Activated CD4-positive, alpha-beta T cell treated with anti-CD3 and anti-CD28 coated beads, Interleukin-2, amount 50 U/mL, for 16 hours (primary cell): ENCODE results near the gene IL36RN.
"Not testable (repeated sequence)": the region's sequence is repeated elsewhere in the genome, so short reads cannot be mapped to it uniquely, and the experiment has no call there.

ENCODE experiments used
- DNase-seq: peaks from one replicate; pipeline ENCODE4 v3.0.0-alpha.2; 2020

Gene IL36RN

DNA sequence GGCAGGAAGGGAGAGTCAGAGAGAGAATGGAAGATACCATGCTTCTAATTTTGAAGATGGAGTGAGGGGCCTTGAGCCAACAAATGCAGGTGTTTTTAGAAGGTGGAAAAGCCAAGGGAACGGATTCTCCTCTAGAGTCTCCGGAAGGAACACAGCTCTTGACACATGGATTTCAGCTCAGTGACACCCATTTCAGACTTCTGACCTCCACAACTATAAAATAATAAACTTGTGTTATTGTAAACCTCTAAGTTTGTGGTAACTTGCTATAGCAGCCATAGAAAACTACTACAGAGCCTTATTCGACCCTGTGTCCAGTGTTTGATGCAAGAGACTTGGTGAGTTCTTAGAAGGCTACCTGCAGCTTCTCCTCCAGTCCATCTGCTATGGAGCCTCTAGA lies 16.6 kb downstream of the IL36RN start:
- no peak for DNase-seq

GRCh38 chr2:113076954-113077669 lies 18.1 kb downstream of the IL36RN start:
- no peak for DNase-seq

DNA sequence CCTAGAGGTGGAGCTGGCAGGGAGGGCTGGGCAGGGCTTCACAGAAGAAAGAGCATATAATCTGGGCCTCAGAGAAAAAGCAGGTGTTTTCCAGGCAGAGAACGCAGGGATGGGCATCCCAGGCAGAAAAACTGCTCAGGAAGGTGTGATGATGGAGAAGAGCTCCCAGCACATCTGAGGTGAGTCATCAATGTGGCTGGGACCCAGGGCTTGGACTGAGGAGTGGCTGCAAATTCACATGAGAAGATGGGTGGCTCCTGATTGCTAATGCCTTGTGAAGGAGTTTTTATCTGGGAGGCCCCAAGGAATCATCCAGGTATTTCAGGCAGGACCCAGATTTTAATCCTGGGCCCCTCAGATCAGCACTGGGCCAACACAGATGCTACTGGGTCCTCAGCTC lies 18.9 kb downstream of the IL36RN start:
- DNase-seq: no peak

DNA sequence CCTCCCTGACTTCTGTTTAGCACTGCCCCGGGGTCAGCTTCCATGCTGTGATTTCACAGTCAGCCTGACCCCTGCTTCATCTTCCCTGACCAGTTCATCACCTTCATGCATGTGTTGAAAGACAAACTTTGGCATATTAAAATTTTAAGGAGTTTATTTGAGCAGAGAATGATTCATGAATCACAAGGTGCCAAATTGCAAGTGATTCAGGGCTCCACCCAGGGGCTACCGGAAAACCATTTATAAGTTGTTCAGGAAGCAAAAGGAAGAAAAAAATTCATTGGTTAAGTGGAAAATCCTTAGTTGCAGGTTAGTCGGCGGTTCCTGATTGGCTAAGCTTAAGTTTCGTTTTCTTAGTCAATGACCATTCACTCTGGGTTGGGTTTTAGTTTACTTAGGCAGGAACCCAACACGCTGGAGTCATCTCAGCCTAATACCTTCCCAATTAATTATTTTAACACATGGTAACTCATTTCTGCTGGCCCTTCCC lies 19.4 kb downstream of the IL36RN start:
- no peak for DNase-seq

DNA sequence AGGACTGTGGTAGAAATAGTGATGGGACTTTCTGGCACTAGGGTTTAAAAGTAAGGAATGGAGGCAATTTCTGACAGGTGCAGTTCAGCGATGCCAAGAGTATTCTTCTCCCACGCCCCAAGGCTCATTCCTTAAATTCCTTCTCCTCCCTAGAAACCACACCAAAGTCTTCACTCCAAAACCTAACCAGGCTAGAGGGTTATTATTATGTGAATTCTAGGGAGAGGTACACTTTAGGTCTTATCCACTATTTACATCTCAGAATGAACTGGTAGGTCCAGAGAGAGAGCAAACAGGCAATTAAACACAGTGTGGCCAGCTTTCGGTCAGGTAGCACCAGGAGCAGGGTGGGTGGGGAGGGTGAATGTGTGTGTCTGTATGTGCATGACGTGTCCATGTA lies 20.1 kb downstream of the IL36RN start:
- DNase-seq: no peak

- peak; percentile 48 for DNase-seq
These were observed 21.1 kb downstream of the IL36RN start for GRCh38 chr2:113080134-113080533.

- no peak for DNase-seq
These were observed 22.7 kb downstream of the IL36RN start for GRCh38 chr2:113081488-113082210.

- DNase-seq: no peak
These were observed 24.3 kb downstream of the IL36RN start for GRCh38 chr2:113083296-113083695.

DNA sequence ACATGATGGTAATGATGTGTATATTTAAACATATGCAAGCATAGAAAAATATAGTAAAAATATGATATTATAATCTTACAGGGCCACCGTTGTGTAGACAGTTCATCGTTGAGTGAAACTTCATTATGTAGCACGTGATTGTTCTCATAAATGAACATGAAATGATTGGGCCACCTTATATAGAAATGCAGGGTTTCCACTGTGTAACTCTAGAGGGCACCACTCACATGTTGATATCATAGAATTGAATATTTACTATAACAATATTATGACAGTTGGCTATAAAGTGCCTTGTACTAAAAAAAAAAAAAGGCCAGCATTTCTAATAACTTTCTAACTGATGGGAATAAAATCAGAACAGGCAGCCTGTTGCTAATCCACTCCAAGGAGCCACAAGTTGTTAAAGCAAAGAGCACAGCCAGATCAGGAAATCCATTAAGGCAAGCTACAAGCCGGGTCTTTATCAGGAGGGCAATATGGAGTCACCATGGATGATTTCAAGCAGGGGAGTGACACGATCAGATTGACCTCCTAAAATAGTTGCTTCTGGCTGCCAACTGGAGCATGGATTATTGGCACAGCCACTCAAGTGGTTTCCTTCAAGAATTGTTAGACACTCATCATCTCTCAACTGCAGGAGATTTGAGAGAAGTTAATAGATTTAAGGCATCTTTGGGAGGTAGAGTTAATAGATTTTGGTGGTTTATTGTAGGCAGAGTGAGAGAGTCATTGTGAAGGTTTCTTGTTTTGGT lies 25.4 kb downstream of the IL36RN start:
- DNase-seq: peak; percentile 40

GRCh38 chr2:113085542-113085941 lies 26.5 kb downstream of the IL36RN start:
- no peak for DNase-seq

GRCh38 chr2:113088213-113088992 lies 29.4 kb downstream of the IL36RN start:
- no peak for DNase-seq

GRCh38 chr2:113089916-113090315 lies 30.9 kb downstream of the IL36RN start:
- peak; percentile 55 for DNase-seq

- DNase-seq: no peak
These were observed 32.4 kb downstream of the IL36RN start for GRCh38 chr2:113091231-113091896.

- no peak for DNase-seq
These were observed 34.0 kb downstream of the IL36RN start for GRCh38 chr2:113092864-113093612.

DNA sequence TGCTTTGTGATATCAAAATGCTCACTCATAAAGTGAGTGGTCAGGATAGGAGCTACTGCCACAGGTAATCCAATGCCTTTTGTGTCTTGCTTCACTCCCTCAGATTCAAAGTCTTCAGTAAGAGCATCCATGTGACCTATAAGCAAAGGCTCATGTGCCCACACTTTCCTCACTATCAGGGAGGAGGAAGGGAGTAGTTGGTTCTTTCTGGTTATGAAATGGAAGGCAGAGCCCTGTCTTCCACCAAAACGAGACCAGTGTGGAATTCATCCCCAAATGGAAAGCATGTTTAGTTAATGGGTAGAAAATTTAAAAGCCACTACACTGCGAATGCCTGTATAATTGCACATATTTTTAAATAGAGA lies 34.6 kb downstream of the IL36RN start:
- DNase-seq: no peak

GRCh38 chr2:113096306-113096705 lies 37.3 kb downstream of the IL36RN start:
- DNase-seq: not testable (repeated sequence)

- DNase-seq: peak; percentile 54
These were observed 38.0 kb downstream of the IL36RN start for GRCh38 chr2:113096842-113097618.

DNA sequence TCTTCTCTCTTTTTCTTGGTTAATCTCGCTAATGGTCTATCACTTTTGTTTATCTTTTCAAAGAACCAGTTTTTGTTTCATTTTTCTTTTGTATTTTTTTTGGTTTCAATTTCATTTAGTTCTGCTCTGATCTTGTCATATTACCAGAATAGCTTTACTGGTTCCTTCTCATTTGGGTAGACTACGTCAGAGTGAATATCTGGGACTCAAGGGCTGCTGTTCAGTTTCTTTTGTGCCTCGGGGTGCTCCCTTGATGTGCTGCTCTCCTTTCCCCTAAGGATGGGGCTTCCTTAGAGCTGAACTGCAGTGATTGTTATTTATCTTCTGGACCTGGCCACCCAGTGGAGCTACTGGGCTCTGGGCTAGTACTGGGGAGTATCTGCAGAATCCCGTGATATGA lies 39.0 kb downstream of the IL36RN start:
- DNase-seq: peak; percentile 27

DNA sequence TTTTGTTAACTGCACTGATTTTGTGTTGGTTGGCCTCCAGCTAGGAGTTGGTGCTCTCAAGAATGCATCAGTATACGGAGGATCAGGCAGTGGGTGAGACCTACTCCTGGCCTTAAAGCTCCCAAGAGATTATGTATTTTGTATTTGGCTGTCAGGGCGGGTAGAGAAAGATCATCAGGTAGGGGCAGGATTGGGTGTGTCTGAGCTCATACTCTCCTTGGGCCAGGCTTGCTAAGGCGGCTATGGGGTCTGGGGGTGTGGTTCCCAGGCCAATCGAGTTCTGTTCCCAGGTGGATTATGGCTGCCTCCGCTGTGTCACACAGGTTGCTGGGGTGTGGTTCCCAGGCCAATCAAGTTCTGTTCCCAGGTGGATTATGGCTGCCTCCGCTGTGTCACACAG lies 39.5 kb downstream of the IL36RN start:
- no peak for DNase-seq

DNA sequence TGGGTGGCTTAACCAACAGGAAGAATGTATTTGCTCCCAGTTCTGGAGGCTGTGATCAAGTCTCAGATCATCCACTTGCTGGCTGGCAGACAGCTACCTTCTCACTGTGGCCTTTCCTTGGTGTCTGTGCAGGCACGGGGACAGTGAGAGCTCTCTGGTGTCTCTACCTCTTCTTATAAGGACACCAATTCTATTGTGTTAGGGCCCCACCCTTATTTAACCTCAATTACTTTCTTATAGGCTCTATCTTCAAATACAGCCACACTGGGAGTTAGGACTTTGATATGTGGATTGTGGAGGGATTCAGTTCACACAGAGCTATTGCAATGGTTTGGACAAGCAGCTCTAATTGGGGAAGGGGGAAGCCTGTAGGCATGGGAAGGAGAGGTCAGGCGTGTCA lies 43.1 kb downstream of the IL36RN start:
- DNase-seq: no peak

GRCh38 chr2:113103277-113103676 lies 44.3 kb downstream of the IL36RN start:
- DNase-seq: no peak
